Activated naive CD8-positive, alpha-beta T cell treated with anti-CD3 and anti-CD28 coated beads, Interleukin-2, amount 10 ng/mL, durations not matched to agents 7 days and 5 days (primary cell): ENCODE data around the gene SUN2. TPM values are rescaled to one million over a fixed set of nuclear protein-coding genes. Genes with fewer than 3 reads are reported as not detected.

Source experiments
- ATAC-seq: fragments of 150-1000 bp; cut with Tn5 transposase; one replicate; pipeline ENCODE4 v1.10.0; 2021; ENCODE audit warnings: low read depth, moderate library complexity
- POLR2A ChIA-PET: fragments of 350-600 bp; sonication (Branson Sonifier 250); formaldehyde crosslinking; loops from one replicate; lab custom pipeline; 2021; ENCODE audit warnings: antibody characterized with exemption; lab: Charles Lee
- DNase-seq: peaks from one replicate; pipeline ENCODE4 v3.0.0; 2021
- H3K27ac Mint-ChIP-seq: one replicate; pipeline ENCODE4 v1.8.0; 2022; ENCODE audit warnings: mild to moderate bottlenecking, mixed read lengths
- H3K27me3 Mint-ChIP-seq: one replicate; pipeline ENCODE4 v1.8.0; 2022; ENCODE audit warnings: mild to moderate bottlenecking, moderate library complexity, mixed read lengths
- H3K36me3 Mint-ChIP-seq: one replicate; pipeline ENCODE4 v1.8.0; 2021; ENCODE audit warnings: mild to moderate bottlenecking, mixed read lengths
- H3K4me1 Mint-ChIP-seq: one replicate; pipeline ENCODE4 v1.8.0; 2021; ENCODE audit warnings: mixed read lengths
- H3K4me3 Mint-ChIP-seq: one replicate; pipeline ENCODE4 v1.8.0; 2022; ENCODE audit warnings: mild to moderate bottlenecking, moderate library complexity, mixed read lengths
- H3K9me3 Mint-ChIP-seq: one replicate; pipeline ENCODE4 v1.8.0; 2021; ENCODE audit warnings: mixed read lengths
- total RNA-seq, 2 experiments: library from RNA; stranded (reverse); gene quantifications; one replicate each; pipeline ENCODE4 v1.2.3, GENCODE V29; 2021

The SUN2 gene
- total RNA-seq, 2 experiments from 2014 or later: 607 to 626 TPM

GRCh38 chr22:38725900-38726655, 29.7 kb downstream of the SUN2 start:
- POLR2A ChIA-PET: interaction anchor here (1.0 to 2.5 kb wide), 2 partner anchors 9 to 11 kb away, joined by 4 to 7 read pairs; no protein-coding TSS in a partner anchor
- Mint-ChIP-seq H3K4me1 (peaks cover 7% of the 10 kb centered on the region), H3K36me3 (peaks cover 32% of the 10 kb centered on the region), H3K27me3 (no peaks in the 10 kb centered on the region), H3K27ac (no peak overlapping the region), H3K4me3 (no peak overlapping the region), H3K9me3 (no peaks in the 10 kb centered on the region)
- ATAC-seq (no peak), DNase-seq (peak; percentile 17)

- no peak overlapping the region for H3K27ac Mint-ChIP-seq
Measured at GRCh38 chr22:38724926-38725571, 30.7 kb downstream of the SUN2 start.

GRCh38 chr22:38724176-38724575, 31.6 kb downstream of the SUN2 start:
- Mint-ChIP-seq H3K27me3 (no peaks in the 10 kb centered on the region), H3K9me3 (no peaks in the 10 kb centered on the region), H3K4me1 (peaks cover 6% of the 10 kb centered on the region), H3K4me3 (no peak overlapping the region), H3K27ac (no peak overlapping the region), H3K36me3 (peaks cover 24% of the 10 kb centered on the region)
- POLR2A ChIA-PET: interaction anchor here (1.8 to 2.5 kb wide), 2 partner anchors 9 to 13 kb away, joined by 7 read pairs; no protein-coding TSS in a partner anchor
- no peak for ATAC-seq
- peak; percentile 8 for DNase-seq

More at GRCh38 chr22:38724926-38725571, 30.7 kb downstream of the SUN2 start:
- Mint-ChIP-seq H3K4me1 (peaks cover 7% of the 10 kb centered on the region), H3K27me3 (no peaks in the 10 kb centered on the region), H3K9me3 (no peaks in the 10 kb centered on the region), H3K36me3 (peaks cover 24% of the 10 kb centered on the region), H3K4me3 (no peak overlapping the region)
- POLR2A ChIA-PET: interaction anchor here (1.0 to 2.5 kb wide), 3 partner anchors 8 to 12 kb away, joined by 4 to 7 read pairs (median 7); no protein-coding TSS in a partner anchor
- ATAC-seq (peak; percentile 67), DNase-seq (peak; percentile 26)

- peaks cover 18% of the 10 kb centered on the region for H3K36me3 Mint-ChIP-seq
- H3K9me3 Mint-ChIP-seq: no peaks in the 10 kb centered on the region
- DNase-seq (peak; percentile 11), ATAC-seq (no peak)
- no peak overlapping the region for H3K27ac Mint-ChIP-seq
- H3K27me3 Mint-ChIP-seq: no peaks in the 10 kb centered on the region
- H3K4me1 Mint-ChIP-seq: peaks cover 3% of the 10 kb centered on the region
- POLR2A ChIA-PET: interaction anchor here (0.7 kb wide), 1 partner anchor 19 kb away, joined by 3 read pairs; no protein-coding TSS in a partner anchor
- no peak overlapping the region for H3K4me3 Mint-ChIP-seq
Measured at GRCh38 chr22:38721551-38721950, 34.2 kb downstream of the SUN2 start.

DNA sequence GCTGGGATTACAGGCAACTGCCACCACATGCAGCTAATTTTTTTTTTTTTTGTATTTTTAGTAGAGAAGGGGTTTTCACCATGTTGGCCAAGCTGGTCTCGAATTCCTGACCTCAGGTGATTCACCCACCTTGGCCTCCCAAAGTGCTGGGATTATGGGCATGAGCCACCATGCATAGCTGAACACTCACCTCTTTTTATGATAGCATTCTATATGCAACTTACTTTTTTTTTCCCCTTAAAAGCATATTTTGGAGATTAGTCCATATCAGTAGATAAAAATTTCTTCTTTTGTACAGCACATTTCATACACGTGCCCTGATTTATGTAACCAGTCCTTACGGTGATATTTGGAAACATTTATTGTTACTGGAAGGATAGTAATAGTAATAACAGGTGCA, 35.4 kb downstream of the SUN2 start:
- H3K4me1 Mint-ChIP-seq: peaks cover 5% of the 10 kb centered on the region
- H3K27ac Mint-ChIP-seq: no peak overlapping the region
- H3K4me3 Mint-ChIP-seq: no peak overlapping the region
- DNase-seq: no peak
- no peaks in the 10 kb centered on the region for H3K9me3 Mint-ChIP-seq
- no peaks in the 10 kb centered on the region for H3K27me3 Mint-ChIP-seq
- peaks cover 14% of the 10 kb centered on the region for H3K36me3 Mint-ChIP-seq
- no peak for ATAC-seq
- POLR2A ChIA-PET: interaction anchor here (0.5 kb wide), 1 partner anchor 23 kb away, joined by 6 read pairs; no protein-coding TSS in a partner anchor

GRCh38 chr22:38719196-38719595, 36.6 kb downstream of the SUN2 start:
- peak; percentile 8 for DNase-seq
- H3K4me1 Mint-ChIP-seq: peaks cover 15% of the 10 kb centered on the region
- H3K36me3 Mint-ChIP-seq: peaks cover 7% of the 10 kb centered on the region
- POLR2A ChIA-PET: interaction anchor here (0.6 to 0.7 kb wide), 2 partner anchors 14 to 22 kb away, joined by 3 to 4 read pairs; partner anchors contain the start of gene GTPBP1
- no peaks in the 10 kb centered on the region for H3K9me3 Mint-ChIP-seq
- ATAC-seq: no peak
- H3K27me3 Mint-ChIP-seq: no peaks in the 10 kb centered on the region
- H3K27ac Mint-ChIP-seq: no peak overlapping the region
- H3K4me3 Mint-ChIP-seq: no peak overlapping the region

- H3K36me3 Mint-ChIP-seq: peaks cover 6% of the 10 kb centered on the region
- no peaks in the 10 kb centered on the region for H3K9me3 Mint-ChIP-seq
- peaks cover 19% of the 10 kb centered on the region for H3K4me1 Mint-ChIP-seq
- no peaks in the 10 kb centered on the region for H3K27me3 Mint-ChIP-seq
- no peak for DNase-seq
- H3K27ac Mint-ChIP-seq: no peak overlapping the region
- ATAC-seq: no peak
- H3K4me3 Mint-ChIP-seq: no peak overlapping the region
- POLR2A ChIA-PET: no interaction called here
Measured at GRCh38 chr22:38718414-38718813, 37.4 kb downstream of the SUN2 start.

- no peak for ATAC-seq
- H3K4me1 Mint-ChIP-seq: peaks cover 30% of the 10 kb centered on the region
- H3K9me3 Mint-ChIP-seq: no peaks in the 10 kb centered on the region
- peaks cover 9% of the 10 kb centered on the region for H3K36me3 Mint-ChIP-seq
- H3K27ac Mint-ChIP-seq: no peak overlapping the region
- POLR2A ChIA-PET: no interaction called here
- DNase-seq: no peak
- no peaks in the 10 kb centered on the region for H3K27me3 Mint-ChIP-seq
- H3K4me3 Mint-ChIP-seq: no peak overlapping the region
Measured at GRCh38 chr22:38717244-38717643, 38.6 kb downstream of the SUN2 start.

DNA sequence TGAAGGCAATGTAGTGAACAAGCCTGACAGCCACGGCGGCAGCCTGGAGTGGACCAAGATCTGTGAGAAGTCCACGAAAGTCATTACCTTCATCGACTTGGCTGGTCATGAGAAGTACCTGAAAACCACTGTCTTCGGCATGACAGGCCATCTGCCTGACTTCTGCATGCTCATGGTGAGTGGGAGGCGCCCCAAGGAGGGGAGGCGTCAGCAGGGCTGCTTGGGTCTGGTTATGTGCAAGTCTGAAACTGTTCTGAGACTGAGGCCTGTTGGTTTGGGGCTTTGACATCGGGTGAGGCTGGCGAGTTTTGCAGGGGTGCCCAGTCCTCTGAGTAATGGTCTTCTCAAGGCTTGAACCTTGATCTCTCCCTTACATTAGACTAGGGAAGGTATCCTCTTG, 39.0 kb downstream of the SUN2 start:
- Mint-ChIP-seq H3K27me3 (no peaks in the 10 kb centered on the region), H3K4me3 (no peak overlapping the region), H3K4me1 (peaks cover 33% of the 10 kb centered on the region), H3K27ac (no peak overlapping the region), H3K36me3 (peaks cover 12% of the 10 kb centered on the region), H3K9me3 (no peaks in the 10 kb centered on the region)
- POLR2A ChIA-PET: interaction anchor here (0.6 kb wide), 1 partner anchor 31 kb away, joined by 6 read pairs; no protein-coding TSS in a partner anchor
- DNase-seq (no peak), ATAC-seq (no peak)

GRCh38 chr22:38716271-38716670, 39.5 kb downstream of the SUN2 start:
- H3K27me3 Mint-ChIP-seq: no peaks in the 10 kb centered on the region
- no peaks in the 10 kb centered on the region for H3K9me3 Mint-ChIP-seq
- POLR2A ChIA-PET: interaction anchor here (0.6 to 2.1 kb wide), 3 partner anchors 17 to 35 kb away, joined by 3 to 6 read pairs (median 4); no protein-coding TSS in a partner anchor
- H3K4me1 Mint-ChIP-seq: peaks cover 31% of the 10 kb centered on the region
- ATAC-seq (no peak), DNase-seq (no peak)
- H3K4me3 Mint-ChIP-seq: no peak overlapping the region
- H3K27ac Mint-ChIP-seq: peak overlapping the region; percentile 17
- peaks cover 9% of the 10 kb centered on the region for H3K36me3 Mint-ChIP-seq

DNA sequence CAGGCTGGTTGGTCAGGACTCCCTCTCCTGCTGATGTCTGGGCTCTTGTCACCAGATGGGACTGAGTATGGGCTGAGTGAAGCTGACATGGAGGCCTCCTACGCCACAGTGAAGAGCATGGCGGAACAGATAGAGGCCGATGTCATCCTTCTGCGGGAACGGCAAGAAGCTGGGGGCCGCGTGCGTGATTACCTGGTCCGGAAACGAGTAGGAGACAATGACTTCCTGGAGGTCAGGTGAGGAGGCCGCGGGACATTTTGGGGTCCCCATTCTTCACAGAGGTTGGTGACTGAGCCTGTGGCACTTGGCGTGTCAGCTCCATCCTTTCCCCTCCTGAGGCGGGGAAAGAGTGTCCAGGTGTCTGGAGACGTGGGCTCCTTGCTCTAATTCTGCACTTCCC, 39.9 kb downstream of the SUN2 start:
- Mint-ChIP-seq H3K27me3 (no peaks in the 10 kb centered on the region), H3K9me3 (no peaks in the 10 kb centered on the region), H3K4me3 (no peak overlapping the region), H3K36me3 (peaks cover 7% of the 10 kb centered on the region), H3K4me1 (peaks cover 32% of the 10 kb centered on the region), H3K27ac (peak overlapping the region; percentile 39)
- ATAC-seq (no peak), DNase-seq (no peak)
- POLR2A ChIA-PET: interaction anchor here (1.0 to 2.1 kb wide), 2 partner anchors 18 to 35 kb away, joined by 3 to 4 read pairs; no protein-coding TSS in a partner anchor

DNA sequence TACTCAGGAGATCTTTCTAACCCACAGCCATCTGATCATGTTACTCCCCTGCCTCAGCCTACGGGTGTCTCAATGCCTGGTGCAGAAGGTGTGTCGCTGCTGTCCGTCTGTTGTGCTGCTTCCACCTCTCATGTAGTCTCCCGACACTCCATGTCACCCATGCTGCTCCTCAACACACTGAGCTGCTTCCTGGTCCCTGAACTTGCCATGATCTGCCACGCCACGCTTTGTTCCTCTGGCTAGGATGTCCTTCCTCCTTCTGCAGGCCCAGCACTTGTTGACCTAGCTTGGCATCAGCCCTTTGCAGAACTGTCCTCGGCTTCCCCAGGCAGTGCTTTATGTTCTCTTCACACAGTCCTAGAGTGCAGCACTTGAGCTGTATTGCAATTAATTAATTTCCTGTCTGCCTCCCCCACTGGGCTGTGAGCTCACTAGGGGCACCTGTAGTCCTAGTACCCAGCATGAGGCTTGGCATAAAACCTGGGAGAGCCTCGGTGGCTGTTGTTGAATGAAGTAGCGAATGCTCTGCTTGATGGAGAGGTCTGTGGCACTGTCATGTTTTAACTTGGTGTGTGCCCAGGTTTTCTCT, 40.5 kb downstream of the SUN2 start:
- Mint-ChIP-seq H3K27ac (peak overlapping the region; percentile 30), H3K36me3 (peaks cover 12% of the 10 kb centered on the region), H3K4me1 (peaks cover 38% of the 10 kb centered on the region), H3K9me3 (no peaks in the 10 kb centered on the region), H3K4me3 (no peak overlapping the region), H3K27me3 (no peaks in the 10 kb centered on the region)
- ATAC-seq (no peak), DNase-seq (no peak)
- POLR2A ChIA-PET: interaction anchor here (0.9 to 2.1 kb wide), 4 partner anchors 10 to 36 kb away, joined by 3 to 4 read pairs (median 3); partner anchors contain the start of gene GTPBP1

DNA sequence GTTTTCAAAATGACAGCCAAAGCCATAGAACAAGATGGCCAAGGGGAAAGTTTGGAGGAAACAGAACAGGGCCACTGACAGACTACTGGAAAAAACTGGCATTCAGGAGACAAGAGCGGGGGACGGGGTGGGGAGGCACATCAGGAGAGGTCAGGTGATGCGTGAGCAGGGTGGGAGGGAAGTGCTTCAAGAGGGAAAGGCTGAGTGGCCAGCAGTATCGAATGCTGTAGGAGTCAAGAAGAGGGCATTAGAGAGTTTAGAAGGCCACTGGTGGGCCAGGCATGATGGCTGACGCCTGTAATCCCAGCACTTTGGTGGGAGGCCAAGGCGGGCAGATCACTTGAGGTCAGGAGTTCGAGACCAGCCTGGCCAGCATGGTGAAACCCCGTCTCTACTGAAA, 41.9 kb downstream of the SUN2 start:
- POLR2A ChIA-PET: no interaction called here
- DNase-seq: no peak
- no peak overlapping the region for H3K27ac Mint-ChIP-seq
- no peaks in the 10 kb centered on the region for H3K27me3 Mint-ChIP-seq
- H3K4me3 Mint-ChIP-seq: no peak overlapping the region
- ATAC-seq: no peak
- no peaks in the 10 kb centered on the region for H3K9me3 Mint-ChIP-seq
- H3K36me3 Mint-ChIP-seq: peaks cover 14% of the 10 kb centered on the region
- peaks cover 45% of the 10 kb centered on the region for H3K4me1 Mint-ChIP-seq
